IPS-18a (cell line): ENCODE results near the gene STYXL2.

Experiments used
- H3K27ac ChIP-seq: one replicate; pipeline ENCODE4 v1.5.1; 2013; ENCODE audit warnings: low read length
- H3K27me3 ChIP-seq: one replicate; pipeline ENCODE4 v1.6.1; 2013; ENCODE audit warnings: mild to moderate bottlenecking, low read length; ENCODE audit not compliant: control insufficient read depth, insufficient read depth
- H3K36me3 ChIP-seq: one replicate; pipeline ENCODE4 v1.6.1; 2013; ENCODE audit warnings: low read depth, low read length; ENCODE audit not compliant: control insufficient read depth
- H3K4me1 ChIP-seq: one replicate; pipeline ENCODE4 v1.6.1; 2013; ENCODE audit warnings: low read depth, low read length; ENCODE audit not compliant: control insufficient read depth
- H3K4me3 ChIP-seq: one replicate; pipeline ENCODE4 v1.5.1; 2013; ENCODE audit warnings: low read length
- H3K9ac ChIP-seq: one replicate; pipeline ENCODE4 v1.6.1; 2013; ENCODE audit warnings: mild to moderate bottlenecking, low read length, moderate library complexity
- H3K9me3 ChIP-seq: one replicate; pipeline ENCODE4 v1.6.1; 2013; ENCODE audit warnings: low read depth, low read length; ENCODE audit not compliant: control insufficient read depth

Gene STYXL2

GRCh38 chr1:167141963-167142362, 48.1 kb downstream of the STYXL2 start:
- no peaks in the 10 kb centered on the region for H3K27me3 ChIP-seq
- no peak overlapping the region for H3K27ac ChIP-seq
- no peaks in the 10 kb centered on the region for H3K36me3 ChIP-seq
- peaks cover 25% of the 10 kb centered on the region for H3K4me1 ChIP-seq
- H3K9ac ChIP-seq = no peak overlapping the region
- no peak overlapping the region for H3K4me3 ChIP-seq
- H3K9me3 ChIP-seq = peaks cover under 1% of the 10 kb centered on the region
